ENCODE measurements around the gene BCL3.
"Not testable (repeated sequence)": the region's sequence is repeated elsewhere in the genome, so short reads cannot be mapped to it uniquely, and the experiment has no call there.

Gene BCL3

GRCh38 chr19:44765949-44766335 lies 17.4 kb downstream of the BCL3 start:
- peak overlapping the region; percentile 67 for H3K27ac Mint-ChIP-seq

GRCh38 chr19:44767295-44768180 lies 19.0 kb downstream of the BCL3 start:
- peaks cover 3% of the 10 kb centered on the region for H3K27me3 Mint-ChIP-seq
- H3K36me3 Mint-ChIP-seq (ENCODE audit: low read depth), result peaks cover 5% of the 10 kb centered on the region
- no peak overlapping the region for H3K4me3 Mint-ChIP-seq
- intact Hi-C loops (cut with micrococcal nuclease), result loop anchor here (2.0 kb wide), 1 partner anchor 13 kb away; no protein-coding TSS in a partner anchor
- H3K4me1 Mint-ChIP-seq (ENCODE audit: low read depth), result peaks cover 61% of the 10 kb centered on the region
- H3K9me3 Mint-ChIP-seq, result no peaks in the 10 kb centered on the region
- H3K27ac Mint-ChIP-seq, result peak overlapping the region; percentile 74

More at GRCh38 chr19:44765949-44766335, 17.4 kb downstream of the BCL3 start:
- no peak overlapping the region for H3K4me3 Mint-ChIP-seq
- peaks cover 18% of the 10 kb centered on the region for H3K36me3 Mint-ChIP-seq (ENCODE audit: low read depth)
- H3K9me3 Mint-ChIP-seq, result no peaks in the 10 kb centered on the region
- peaks cover 66% of the 10 kb centered on the region for H3K4me1 Mint-ChIP-seq (ENCODE audit: low read depth)
- intact Hi-C loops (cut with micrococcal nuclease), result no loop called here
- no peaks in the 10 kb centered on the region for H3K27me3 Mint-ChIP-seq

GRCh38 chr19:44770550-44771257 lies 22.2 kb downstream of the BCL3 start:
- peaks cover 8% of the 10 kb centered on the region for H3K27me3 Mint-ChIP-seq
- intact Hi-C loops (cut with micrococcal nuclease), result loop anchor here (1.0 to 2.0 kb wide), 5 partner anchors 22 to 200 kb away; partner anchors contain the start of gene BCL3
- peak overlapping the region; percentile 87 for H3K27ac Mint-ChIP-seq
- peaks cover 5% of the 10 kb centered on the region for H3K36me3 Mint-ChIP-seq (ENCODE audit: low read depth)
- peak overlapping the region; percentile 64 for H3K4me3 Mint-ChIP-seq
- H3K4me1 Mint-ChIP-seq (ENCODE audit: low read depth), result peaks cover 41% of the 10 kb centered on the region
- H3K9me3 Mint-ChIP-seq, result no peaks in the 10 kb centered on the region

GRCh38 chr19:44772144-44772543 lies 23.6 kb downstream of the BCL3 start:
- H3K36me3 Mint-ChIP-seq (ENCODE audit: low read depth); H3K9me3 Mint-ChIP-seq; intact Hi-C loops (cut with micrococcal nuclease); H3K4me3 Mint-ChIP-seq; H3K27ac Mint-ChIP-seq: not testable (repeated sequence)
- Mint-ChIP-seq H3K27me3 (peaks cover 12% of the 10 kb centered on the region), H3K4me1 (ENCODE audit: low read depth) (peaks cover 43% of the 10 kb centered on the region)

GRCh38 chr19:44772959-44773358 lies 24.5 kb downstream of the BCL3 start:
- no peak overlapping the region for H3K4me3 Mint-ChIP-seq
- H3K9me3 Mint-ChIP-seq, result no peaks in the 10 kb centered on the region
- no peak overlapping the region for H3K27ac Mint-ChIP-seq
- peaks cover 18% of the 10 kb centered on the region for H3K27me3 Mint-ChIP-seq
- intact Hi-C loops (cut with micrococcal nuclease), result no loop called here
- H3K4me1 Mint-ChIP-seq (ENCODE audit: low read depth), result peaks cover 35% of the 10 kb centered on the region
- peaks cover 5% of the 10 kb centered on the region for H3K36me3 Mint-ChIP-seq (ENCODE audit: low read depth)

GRCh38 chr19:44775676-44776240 lies 27.2 kb downstream of the BCL3 start:
- Mint-ChIP-seq H3K9me3 (no peaks in the 10 kb centered on the region), H3K27me3 (peaks cover 24% of the 10 kb centered on the region), H3K36me3 (ENCODE audit: low read depth) (no peaks in the 10 kb centered on the region), H3K27ac (no peak overlapping the region), H3K4me3 (no peak overlapping the region), H3K4me1 (ENCODE audit: low read depth) (peaks cover 8% of the 10 kb centered on the region)
- intact Hi-C loops (cut with micrococcal nuclease), result no loop called here

GRCh38 chr19:44776402-44777096 lies 28.0 kb downstream of the BCL3 start:
- peaks cover 24% of the 10 kb centered on the region for H3K27me3 Mint-ChIP-seq
- no peak overlapping the region for H3K27ac Mint-ChIP-seq
- H3K4me1 Mint-ChIP-seq (ENCODE audit: low read depth), result peaks cover 6% of the 10 kb centered on the region
- H3K9me3 Mint-ChIP-seq, result no peaks in the 10 kb centered on the region
- intact Hi-C loops (cut with micrococcal nuclease), result no loop called here
- no peak overlapping the region for H3K4me3 Mint-ChIP-seq
- H3K36me3 Mint-ChIP-seq (ENCODE audit: low read depth), result no peaks in the 10 kb centered on the region

- H3K4me1 Mint-ChIP-seq (ENCODE audit: low read depth), result peaks cover 6% of the 10 kb centered on the region
- no peak within 1 kb of the TSS for H3K4me3 Mint-ChIP-seq
- H3K9me3 Mint-ChIP-seq, result no peaks in the 10 kb centered on the region
- peak within 1 kb of the TSS; percentile 48 for H3K27ac Mint-ChIP-seq
- H3K36me3 Mint-ChIP-seq (ENCODE audit: low read depth), result no peaks in the 10 kb centered on the region
- intact Hi-C loops (cut with micrococcal nuclease), result no loop called here
- H3K27me3 Mint-ChIP-seq, result peaks cover 19% of the 10 kb centered on the region
Observed at GRCh38 chr19:44777715-44778347, 29.3 kb downstream of the BCL3 start, which contains the start of gene CBLC. Gene CBLC (plus strand): TSS chr19:44777890. CDS start chr19:44777932, 42 bp downstream.

GRCh38 chr19:44779150-44779549 lies 30.6 kb downstream of the BCL3 start:
- Mint-ChIP-seq H3K9me3 (no peaks in the 10 kb centered on the region), H3K4me3 (no peak overlapping the region), H3K27me3 (peaks cover 15% of the 10 kb centered on the region), H3K36me3 (ENCODE audit: low read depth) (no peaks in the 10 kb centered on the region), H3K4me1 (ENCODE audit: low read depth) (peaks cover 14% of the 10 kb centered on the region), H3K27ac (peak overlapping the region; percentile 48)
- intact Hi-C loops (cut with micrococcal nuclease), result no loop called here

GRCh38 chr19:44781694-44782093 lies 33.2 kb downstream of the BCL3 start:
- H3K9me3 Mint-ChIP-seq; H3K4me3 Mint-ChIP-seq; H3K27ac Mint-ChIP-seq; H3K36me3 Mint-ChIP-seq (ENCODE audit: low read depth): not testable (repeated sequence)
- intact Hi-C loops (cut with micrococcal nuclease), result loop anchor here (5.0 kb wide), 1 partner anchor 66 kb away; the partner anchor contains the start of gene NECTIN2
- peaks cover 13% of the 10 kb centered on the region for H3K27me3 Mint-ChIP-seq
- peaks cover 17% of the 10 kb centered on the region for H3K4me1 Mint-ChIP-seq (ENCODE audit: low read depth)

GRCh38 chr19:44782729-44783128 lies 34.2 kb downstream of the BCL3 start:
- H3K9me3 Mint-ChIP-seq, result no peaks in the 10 kb centered on the region
- no peak overlapping the region for H3K27ac Mint-ChIP-seq
- H3K36me3 Mint-ChIP-seq (ENCODE audit: low read depth), result no peaks in the 10 kb centered on the region
- no peak overlapping the region for H3K4me3 Mint-ChIP-seq
- intact Hi-C loops (cut with micrococcal nuclease), result loop anchor here (5.0 kb wide), 1 partner anchor 65 kb away; the partner anchor contains the start of gene NECTIN2
- peaks cover 8% of the 10 kb centered on the region for H3K27me3 Mint-ChIP-seq
- peaks cover 15% of the 10 kb centered on the region for H3K4me1 Mint-ChIP-seq (ENCODE audit: low read depth)

- H3K4me1 Mint-ChIP-seq (ENCODE audit: low read depth), result peaks cover 15% of the 10 kb centered on the region
- H3K36me3 Mint-ChIP-seq (ENCODE audit: low read depth), result no peaks in the 10 kb centered on the region
Observed at GRCh38 chr19:44783545-44783944, 35.0 kb downstream of the BCL3 start.

GRCh38 chr19:44785271-44785670 lies 36.8 kb downstream of the BCL3 start:
- no peaks in the 10 kb centered on the region for H3K36me3 Mint-ChIP-seq (ENCODE audit: low read depth)
- no peak overlapping the region for H3K4me3 Mint-ChIP-seq
- no peaks in the 10 kb centered on the region for H3K27me3 Mint-ChIP-seq
- intact Hi-C loops (cut with micrococcal nuclease), result no loop called here
- peaks cover 27% of the 10 kb centered on the region for H3K4me1 Mint-ChIP-seq (ENCODE audit: low read depth)
- no peaks in the 10 kb centered on the region for H3K9me3 Mint-ChIP-seq
- peak overlapping the region; percentile 82 for H3K27ac Mint-ChIP-seq

More at GRCh38 chr19:44783545-44783944, 35.0 kb downstream of the BCL3 start:
- Mint-ChIP-seq H3K27ac (peak overlapping the region; percentile 82), H3K27me3 (peaks cover 4% of the 10 kb centered on the region), H3K4me3 (no peak overlapping the region), H3K9me3 (no peaks in the 10 kb centered on the region)
- intact Hi-C loops (cut with micrococcal nuclease), result loop anchor here (5.0 kb wide), 1 partner anchor 64 kb away; the partner anchor contains the start of gene NECTIN2

Measured in dendritic cell treated with granulocyte-macrophage colony-stimulating factor and Interleukin-4, amounts not matched to agents 40 ng/mL and 50 ng/mL, for 4 days (primary cell).